ENCODE data around the gene MAST3.

- no peak for TF ChIP-seq EZH2 (IDR thresholded peaks at IDR 0.05)
- peak; percentile 13 to 38 (median 21); a peak in 3 of 6 replicates for TF ChIP-seq CTCF (IDR thresholded peaks at IDR 0.05 in 2 of 3, conservative IDR thresholded peaks at IDR 0.05 in 1 of 3; ENCODE audit: borderline replicate concordance in 1 of 3, insufficient read depth in 1 of 3, low read depth in 2 of 3, low read length in 2 of 3)
- TF ChIP-seq EZH2phosphoT487 (IDR thresholded peaks at IDR 0.05; ENCODE audit: borderline replicate concordance): no peak
- TF ChIP-seq, protein P1, sequence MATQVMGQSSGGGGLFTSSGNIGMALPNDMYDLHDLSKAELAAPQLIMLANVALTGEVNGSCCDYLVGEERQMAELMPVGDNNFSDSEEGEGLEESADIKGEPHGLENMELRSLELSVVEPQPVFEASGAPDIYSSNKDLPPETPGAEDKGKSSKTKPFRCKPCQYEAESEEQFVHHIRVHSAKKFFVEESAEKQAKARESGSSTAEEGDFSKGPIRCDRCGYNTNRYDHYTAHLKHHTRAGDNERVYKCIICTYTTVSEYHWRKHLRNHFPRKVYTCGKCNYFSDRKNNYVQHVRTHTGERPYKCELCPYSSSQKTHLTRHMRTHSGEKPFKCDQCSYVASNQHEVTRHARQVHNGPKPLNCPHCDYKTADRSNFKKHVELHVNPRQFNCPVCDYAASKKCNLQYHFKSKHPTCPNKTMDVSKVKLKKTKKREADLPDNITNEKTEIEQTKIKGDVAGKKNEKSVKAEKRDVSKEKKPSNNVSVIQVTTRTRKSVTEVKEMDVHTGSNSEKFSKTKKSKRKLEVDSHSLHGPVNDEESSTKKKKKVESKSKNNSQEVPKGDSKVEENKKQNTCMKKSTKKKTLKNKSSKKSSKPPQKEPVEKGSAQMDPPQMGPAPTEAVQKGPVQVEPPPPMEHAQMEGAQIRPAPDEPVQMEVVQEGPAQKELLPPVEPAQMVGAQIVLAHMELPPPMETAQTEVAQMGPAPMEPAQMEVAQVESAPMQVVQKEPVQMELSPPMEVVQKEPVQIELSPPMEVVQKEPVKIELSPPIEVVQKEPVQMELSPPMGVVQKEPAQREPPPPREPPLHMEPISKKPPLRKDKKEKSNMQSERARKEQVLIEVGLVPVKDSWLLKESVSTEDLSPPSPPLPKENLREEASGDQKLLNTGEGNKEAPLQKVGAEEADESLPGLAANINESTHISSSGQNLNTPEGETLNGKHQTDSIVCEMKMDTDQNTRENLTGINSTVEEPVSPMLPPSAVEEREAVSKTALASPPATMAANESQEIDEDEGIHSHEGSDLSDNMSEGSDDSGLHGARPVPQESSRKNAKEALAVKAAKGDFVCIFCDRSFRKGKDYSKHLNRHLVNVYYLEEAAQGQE (IDR thresholded peaks at IDR 0.05; ENCODE audit: low read depth): no peak
- TF ChIP-seq TCF7L2 (IDR thresholded peaks at IDR 0.05; ENCODE audit: borderline replicate concordance, extremely low read depth, insufficient read depth, insufficient read length): no peak
- TF ChIP-seq POLR2A (IDR thresholded peaks at IDR 0.05; ENCODE audit: borderline replicate concordance, extremely low read depth, insufficient read depth, insufficient read length): no peak
- TF ChIP-seq MAX (IDR thresholded peaks at IDR 0.05): no peak
- no peak; the same call in 1 of the 2 replicates for TF ChIP-seq RAD21 (IDR thresholded peaks at IDR 0.05; ENCODE audit: low read depth)
- TF ChIP-seq EGR1 (IDR thresholded peaks at IDR 0.05; ENCODE audit: low read depth): no peak
- no peak for TF ChIP-seq POLR2AphosphoS5 (IDR thresholded peaks at IDR 0.05; ENCODE audit: low read depth, low read length)
- TF ChIP-seq CEBPB (IDR thresholded peaks at IDR 0.05; ENCODE audit: low read depth): no peak
Observed at GRCh38 chr19:18074192-18074591, 23.4 kb upstream of the MAST3 start.

Data from HCT116 (cell line).